BJ (cell line): Measurements from ENCODE around the gene CTSO. TPM values are rescaled to one million over a fixed set of nuclear protein-coding genes. Genes with fewer than 3 reads are reported as not detected.
"Not testable (repeated sequence)": the region's sequence is repeated elsewhere in the genome, so short reads cannot be mapped to it uniquely, and the experiment has no call there.

Experiments used
- CTCF ChIA-PET: fragments of 350-600 bp; formaldehyde crosslinking; extraction: SDS; loops from one replicate; lab custom pipeline; 2021; ENCODE audit warnings: antibody characterized with exemption, inconsistent platforms; lab: Yijun Ruan, JAX
- POLR2A ChIA-PET: fragments of 300-600 bp; sonication (Branson Sonifier 250); formaldehyde crosslinking; extraction: SDS; loops from one replicate; lab custom pipeline; 2021; ENCODE audit warnings: antibody characterized with exemption; lab: Charles Lee
- DNase-seq: peaks from one replicate; pipeline ENCODE4 v3.0.0-alpha.2; 2011; ENCODE audit warnings: low read depth
- H3K27me3 ChIP-seq: 2 replicates; pipeline ENCODE4 v1.6.0; 2011; ENCODE audit warnings: low read length; ENCODE audit not compliant: control insufficient read depth, insufficient read depth
- H3K36me3 ChIP-seq: 2 replicates; pipeline ENCODE4 v1.5.1; 2011; ENCODE audit warnings: low read length; ENCODE audit not compliant: control insufficient read depth, insufficient read depth
- H3K4me3 ChIP-seq: 2 replicates; pipeline ENCODE4 v1.5.1; 2011; ENCODE audit warnings: low read depth, mild to moderate bottlenecking, control low read depth, low read length
- CTCF ChIP-seq: IDR thresholded peaks from 2 replicates; pipeline ENCODE4 v1.5.1; 2011; ENCODE audit warnings: low read depth, mild to moderate bottlenecking, control low read depth, inconsistent platforms, low read length, moderate library complexity; ENCODE audit not compliant: insufficient read depth
- polyA plus RNA-seq: library from polyadenylated mRNA; depleted of rRNA; stranded (reverse); fragments of >200 nt; gene quantifications from 2 replicates; pipeline ENCODE4 v1.2.3, GENCODE V29; 2011

CTSO gene
- polyA plus RNA-seq, 1 experiment = 7.8 TPM

- no peak for TF ChIP-seq CTCF
- Histone ChIP-seq H3K27me3 (no peaks in the 10 kb centered on the region), H3K36me3 (no peaks in the 10 kb centered on the region), H3K4me3 (no peak overlapping the region)
- no peak for DNase-seq
- ChIA-PET POLR2A (no interaction called here), CTCF (interaction anchor here (1.0 to 1.4 kb wide), 3 partner anchors 10 to 26 kb away, joined by 3 to 9 read pairs (median 4); partner anchors contain the start of gene CTSO)
Observed at GRCh38 chr4:155941085-155941790, 12.4 kb downstream of the CTSO start.

- no peak for TF ChIP-seq CTCF
- POLR2A ChIA-PET = no interaction called here
- CTCF ChIA-PET = no interaction called here
Observed at GRCh38 chr4:155935389-155935986, 18.2 kb downstream of the CTSO start.

GRCh38 chr4:155934634-155935033 lies 19.0 kb downstream of the CTSO start:
- H3K27me3 ChIP-seq, DNase-seq, H3K36me3 ChIP-seq, CTCF ChIA-PET, POLR2A ChIA-PET, H3K4me3 ChIP-seq: not testable (repeated sequence)

More at GRCh38 chr4:155935389-155935986, 18.2 kb downstream of the CTSO start:
- DNase-seq = no peak
- Histone ChIP-seq H3K27me3 (no peaks in the 10 kb centered on the region), H3K4me3 (no peak overlapping the region), H3K36me3 (no peaks in the 10 kb centered on the region)

GRCh38 chr4:155931634-155932033 lies 22.0 kb downstream of the CTSO start:
- Histone ChIP-seq H3K27me3 (no peaks in the 10 kb centered on the region), H3K36me3 (no peaks in the 10 kb centered on the region), H3K4me3 (no peak overlapping the region)
- TF ChIP-seq CTCF = no peak
- DNase-seq = no peak
- CTCF ChIA-PET = no interaction called here
- POLR2A ChIA-PET = no interaction called here

GRCh38 chr4:155930330-155930729 lies 23.3 kb downstream of the CTSO start:
- Histone ChIP-seq H3K4me3 (no peak overlapping the region), H3K27me3 (no peaks in the 10 kb centered on the region), H3K36me3 (no peaks in the 10 kb centered on the region)
- no peak for DNase-seq
- POLR2A ChIA-PET = no interaction called here
- CTCF ChIA-PET = no interaction called here
- no peak for TF ChIP-seq CTCF
